HUDEP-2 (cell line): ENCODE measurements around the gene TNF.
"Not testable (repeated sequence)": the region's sequence is repeated elsewhere in the genome, so short reads cannot be mapped to it uniquely, and the experiment has no call there.

Experiments used
- DNase-seq, 76 experiments: peaks; one replicate each; lab custom pipeline; 2025; ENCODE audit not compliant: unreplicated experiment in 76 of 76; lab: John Stamatoyannopoulos, UW

The TNF gene

GRCh38 chr6:31586599-31587281 is 11.4 kb downstream of the TNF start:
- no peak for DNase-seq

GRCh38 chr6:31587791-31588777 is 12.7 kb downstream of the TNF start:
- no peak for DNase-seq

GRCh38 chr6:31588871-31589650 is 13.7 kb downstream of the TNF start:
- DNase-seq: no peak

- DNase-seq: not testable (repeated sequence)
Observed at GRCh38 chr6:31590691-31591090, 15.3 kb downstream of the TNF start.

- DNase-seq: no peak
Observed at GRCh38 chr6:31592396-31592771, 17.0 kb downstream of the TNF start.

GRCh38 chr6:31597006-31597405 is 21.6 kb downstream of the TNF start:
- DNase-seq: peak in 32 of 76 experiments; percentile 8 to 72 (median 48)

GRCh38 chr6:31607317-31607716 is 32.0 kb downstream of the TNF start:
- DNase-seq: no peak

GRCh38 chr6:31609519-31610406 is 34.4 kb downstream of the TNF start:
- DNase-seq: peak in 14 of 76 experiments; percentile 3 to 43 (median 20)

GRCh38 chr6:31610968-31611367 is 35.6 kb downstream of the TNF start:
- DNase-seq: no peak

- DNase-seq: no peak
Observed at GRCh38 chr6:31614075-31614619, 38.8 kb downstream of the TNF start.

GRCh38 chr6:31614684-31615578 is 39.6 kb downstream of the TNF start, which contains the start of gene AIF1:
TSS of gene AIF1 (plus strand) at chr6:31615234. CDS start at chr6:31615330, 96 bp downstream.
- DNase-seq: no peak

- no peak for DNase-seq
Observed at GRCh38 chr6:31615748-31616147, 40.4 kb downstream of the TNF start.

GRCh38 chr6:31617010-31617409 is 41.6 kb downstream of the TNF start:
- DNase-seq: no peak

GRCh38 chr6:31619805-31620585 is 44.6 kb downstream of the TNF start:
- peak; percentile 92 to 100 (median 99) for DNase-seq

- peak in 62 of 76 experiments; percentile 35 to 100 (median 82) for DNase-seq
Observed at GRCh38 chr6:31620586-31621319, 45.4 kb downstream of the TNF start, which contains the start of gene PRRC2A. TSS of gene PRRC2A (plus strand) at chr6:31620715. CDS start at chr6:31622790, 2,075 bp downstream.

GRCh38 chr6:31621320-31621939 is 46.1 kb downstream of the TNF start:
- DNase-seq: no peak

- no peak for DNase-seq
Observed at GRCh38 chr6:31621991-31622390, 46.6 kb downstream of the TNF start.
